Fibroblast of skin of left biceps (primary cell): ENCODE results near the gene ILDR2.

ENCODE experiments used
- DNase-seq, 2 experiments: peaks; one replicate each; pipeline ENCODE4 v3.0.0-alpha.2; 2013; ENCODE audit warnings: low read depth in 2 of 2

ILDR2 gene

GRCh38 chr1:166975361-166976129 lies at the start of gene ILDR2:
ILDR2 (minus strand) TSS chr1:166975540; CDS start chr1:166975268, 272 bp downstream.
- DNase-seq = no peak

- DNase-seq = no peak
Measured at GRCh38 chr1:167022384-167022783, 47.0 kb upstream of the ILDR2 start.

- no peak for DNase-seq
Measured at GRCh38 chr1:167016100-167016750, 40.9 kb upstream of the ILDR2 start.

GRCh38 chr1:167013108-167013929 lies 38.0 kb upstream of the ILDR2 start:
- no peak for DNase-seq

- no peak for DNase-seq
Measured at GRCh38 chr1:167012570-167012969, 37.2 kb upstream of the ILDR2 start.

- DNase-seq = no peak
Measured at GRCh38 chr1:167011560-167012191, 36.3 kb upstream of the ILDR2 start.

- no peak for DNase-seq
Measured at GRCh38 chr1:167003711-167004110, 28.4 kb upstream of the ILDR2 start.

GRCh38 chr1:167002354-167002753 lies 27.0 kb upstream of the ILDR2 start:
- DNase-seq = no peak

- DNase-seq = no peak
Measured at GRCh38 chr1:167000546-167000945, 25.2 kb upstream of the ILDR2 start.

- DNase-seq = no peak
Measured at GRCh38 chr1:166999500-167000055, 24.2 kb upstream of the ILDR2 start.

- DNase-seq = no peak
Measured at GRCh38 chr1:166999075-166999474, 23.7 kb upstream of the ILDR2 start.

GRCh38 chr1:166988974-166989515 lies 13.7 kb upstream of the ILDR2 start, which contains the start of gene MAEL:
MAEL (plus strand) TSS chr1:166989280; CDS start chr1:166989353, 73 bp downstream.
- no peak for DNase-seq

- no peak for DNase-seq
Measured at GRCh38 chr1:166981589-166981988, 6.2 kb upstream of the ILDR2 start.

- no peak for DNase-seq
Measured at GRCh38 chr1:166980818-166981217, 5.5 kb upstream of the ILDR2 start.

- DNase-seq = no peak
Measured at GRCh38 chr1:166980383-166980782, 5.0 kb upstream of the ILDR2 start.

- DNase-seq = no peak
Measured at GRCh38 chr1:166978821-166979220, 3.5 kb upstream of the ILDR2 start.

- DNase-seq = no peak
Measured at GRCh38 chr1:166977951-166978350, 2.6 kb upstream of the ILDR2 start.

GRCh38 chr1:166974647-166975345 lies 544 bp downstream of the ILDR2 start:
- DNase-seq = no peak

- DNase-seq = no peak
Measured at GRCh38 chr1:166972826-166973225, 2.5 kb downstream of the ILDR2 start.

GRCh38 chr1:166972193-166972592 lies 3.1 kb downstream of the ILDR2 start:
- no peak for DNase-seq

- DNase-seq = no peak
Measured at GRCh38 chr1:166971252-166971651, 4.1 kb downstream of the ILDR2 start.
